ENCODE measurements around the gene PNP.

GRCh38 chr14:20440465-20440864 is 28.7 kb upstream of the PNP start:
- TF ChIP-seq, protein P1, sequence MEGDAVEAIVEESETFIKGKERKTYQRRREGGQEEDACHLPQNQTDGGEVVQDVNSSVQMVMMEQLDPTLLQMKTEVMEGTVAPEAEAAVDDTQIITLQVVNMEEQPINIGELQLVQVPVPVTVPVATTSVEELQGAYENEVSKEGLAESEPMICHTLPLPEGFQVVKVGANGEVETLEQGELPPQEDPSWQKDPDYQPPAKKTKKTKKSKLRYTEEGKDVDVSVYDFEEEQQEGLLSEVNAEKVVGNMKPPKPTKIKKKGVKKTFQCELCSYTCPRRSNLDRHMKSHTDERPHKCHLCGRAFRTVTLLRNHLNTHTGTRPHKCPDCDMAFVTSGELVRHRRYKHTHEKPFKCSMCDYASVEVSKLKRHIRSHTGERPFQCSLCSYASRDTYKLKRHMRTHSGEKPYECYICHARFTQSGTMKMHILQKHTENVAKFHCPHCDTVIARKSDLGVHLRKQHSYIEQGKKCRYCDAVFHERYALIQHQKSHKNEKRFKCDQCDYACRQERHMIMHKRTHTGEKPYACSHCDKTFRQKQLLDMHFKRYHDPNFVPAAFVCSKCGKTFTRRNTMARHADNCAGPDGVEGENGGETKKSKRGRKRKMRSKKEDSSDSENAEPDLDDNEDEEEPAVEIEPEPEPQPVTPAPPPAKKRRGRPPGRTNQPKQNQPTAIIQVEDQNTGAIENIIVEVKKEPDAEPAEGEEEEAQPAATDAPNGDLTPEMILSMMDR (IDR thresholded peaks at IDR 0.05 in 8 of 11, conservative IDR thresholded peaks at IDR 0.05 in 3 of 11) = no peak
- TF ChIP-seq POLR2AphosphoS5 (IDR thresholded peaks at IDR 0.05) = no peak
- TF ChIP-seq POLR2A (IDR thresholded peaks at IDR 0.05) = no peak

Measured in spleen (tissue), 7 donors.